PC-3 (cell line): Measurements from ENCODE around the gene CEP95.

Experiments
- EZH2 ChIP-seq: fragments of 300-600 bp; sonication (generic); IDR thresholded peaks from one replicate; pipeline ENCODE4 v1.6.1; 2017; ENCODE audit warnings: antibody characterized with exemption, mild to moderate bottlenecking, low read length; ENCODE audit not compliant: unreplicated experiment
- TF ChIP-seq, protein P1 (sequence below): fragments of 300-600 bp; sonication (generic); conservative IDR thresholded peaks from 2 replicates; pipeline ENCODE4 v1.5.1; 2017; ENCODE audit warnings: antibody characterized with exemption, low read depth, mild to moderate bottlenecking, low read length

DNA sequence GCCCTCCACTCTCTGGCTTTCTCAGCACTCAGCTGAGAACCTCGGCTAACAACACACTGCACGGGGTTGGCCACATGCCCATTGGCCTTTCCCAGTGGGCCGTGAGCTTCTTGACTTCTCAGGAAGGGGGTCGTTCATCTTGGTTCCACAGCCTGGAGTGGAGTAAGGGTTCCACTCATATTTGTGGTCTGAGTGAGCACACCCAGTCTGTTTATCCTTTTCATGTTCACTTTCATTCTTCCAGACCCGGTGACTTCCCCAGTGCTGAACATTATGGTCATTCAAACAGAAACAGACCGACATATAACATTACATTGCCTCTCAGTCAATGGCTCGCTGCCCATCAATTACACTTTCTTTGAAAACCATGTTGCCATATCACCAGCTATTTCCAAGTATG, 49.6 kb upstream of the CEP95 start:
- TF ChIP-seq, protein P1, sequence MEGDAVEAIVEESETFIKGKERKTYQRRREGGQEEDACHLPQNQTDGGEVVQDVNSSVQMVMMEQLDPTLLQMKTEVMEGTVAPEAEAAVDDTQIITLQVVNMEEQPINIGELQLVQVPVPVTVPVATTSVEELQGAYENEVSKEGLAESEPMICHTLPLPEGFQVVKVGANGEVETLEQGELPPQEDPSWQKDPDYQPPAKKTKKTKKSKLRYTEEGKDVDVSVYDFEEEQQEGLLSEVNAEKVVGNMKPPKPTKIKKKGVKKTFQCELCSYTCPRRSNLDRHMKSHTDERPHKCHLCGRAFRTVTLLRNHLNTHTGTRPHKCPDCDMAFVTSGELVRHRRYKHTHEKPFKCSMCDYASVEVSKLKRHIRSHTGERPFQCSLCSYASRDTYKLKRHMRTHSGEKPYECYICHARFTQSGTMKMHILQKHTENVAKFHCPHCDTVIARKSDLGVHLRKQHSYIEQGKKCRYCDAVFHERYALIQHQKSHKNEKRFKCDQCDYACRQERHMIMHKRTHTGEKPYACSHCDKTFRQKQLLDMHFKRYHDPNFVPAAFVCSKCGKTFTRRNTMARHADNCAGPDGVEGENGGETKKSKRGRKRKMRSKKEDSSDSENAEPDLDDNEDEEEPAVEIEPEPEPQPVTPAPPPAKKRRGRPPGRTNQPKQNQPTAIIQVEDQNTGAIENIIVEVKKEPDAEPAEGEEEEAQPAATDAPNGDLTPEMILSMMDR, result no peak
- no peak for TF ChIP-seq EZH2
